Skeletal muscle satellite cell (primary cell): ENCODE results near the gene ANGPTL2.

ENCODE experiments used
- H3K27me3 ChIP-seq: 2 replicates; pipeline ENCODE4 v1.7.0; 2013; ENCODE audit warnings: low read length; ENCODE audit not compliant: control insufficient read depth, insufficient read depth
- H3K36me3 ChIP-seq: 2 replicates; pipeline ENCODE4 v1.7.0; 2013; ENCODE audit warnings: mild to moderate bottlenecking, control low read depth, low read length; ENCODE audit not compliant: insufficient read depth
- H3K4me1 ChIP-seq: 2 replicates; pipeline ENCODE4 v1.7.0; 2013; ENCODE audit warnings: low read length; ENCODE audit not compliant: control insufficient read depth, insufficient read depth
- H3K4me2 ChIP-seq: 2 replicates; pipeline ENCODE4 v1.7.0; 2013; ENCODE audit warnings: mild to moderate bottlenecking, low read length
- H3K4me3 ChIP-seq: 2 replicates; pipeline ENCODE4 v1.7.0; 2013; ENCODE audit warnings: low read length
- H3K9ac ChIP-seq: 2 replicates; pipeline ENCODE4 v1.7.0; 2013; ENCODE audit warnings: mild to moderate bottlenecking, low read depth, low read length, moderate library complexity
- H3K9me3 ChIP-seq: replicated peaks from 2 replicates; pipeline ENCODE4 v1.7.0; 2013; ENCODE audit warnings: mild to moderate bottlenecking, control low read depth, low read length

ANGPTL2 gene

GRCh38 chr9:127058645-127059021 is 63.8 kb downstream of the ANGPTL2 start:
- H3K36me3 ChIP-seq, result no peaks in the 10 kb centered on the region
- H3K4me1 ChIP-seq, result no peaks in the 10 kb centered on the region
- no peaks in the 10 kb centered on the region for H3K9me3 ChIP-seq
- no peak overlapping the region for H3K9ac ChIP-seq
- H3K27me3 ChIP-seq, result no peaks in the 10 kb centered on the region
- H3K4me2 ChIP-seq, result no peak overlapping the region
- no peak overlapping the region for H3K4me3 ChIP-seq

GRCh38 chr9:127058011-127058644 is 64.3 kb downstream of the ANGPTL2 start:
- H3K9me3 ChIP-seq, result no peaks in the 10 kb centered on the region
- no peaks in the 10 kb centered on the region for H3K27me3 ChIP-seq
- no peaks in the 10 kb centered on the region for H3K36me3 ChIP-seq
- no peak overlapping the region for H3K9ac ChIP-seq
- H3K4me1 ChIP-seq, result no peaks in the 10 kb centered on the region
- H3K4me3 ChIP-seq, result no peak overlapping the region
- H3K4me2 ChIP-seq, result no peak overlapping the region

- H3K27me3 ChIP-seq, result no peaks in the 10 kb centered on the region
- H3K9me3 ChIP-seq, result no peaks in the 10 kb centered on the region
- no peak overlapping the region for H3K4me2 ChIP-seq
- no peaks in the 10 kb centered on the region for H3K4me1 ChIP-seq
- H3K9ac ChIP-seq, result no peak overlapping the region
- H3K4me3 ChIP-seq, result no peak overlapping the region
- H3K36me3 ChIP-seq, result no peaks in the 10 kb centered on the region
Observed at GRCh38 chr9:127056446-127056845, 66.0 kb downstream of the ANGPTL2 start.

GRCh38 chr9:127055745-127056402 is 66.6 kb downstream of the ANGPTL2 start:
- no peak overlapping the region for H3K9ac ChIP-seq
- no peak overlapping the region for H3K4me2 ChIP-seq
- H3K4me3 ChIP-seq, result no peak overlapping the region
- no peaks in the 10 kb centered on the region for H3K4me1 ChIP-seq
- H3K36me3 ChIP-seq, result no peaks in the 10 kb centered on the region
- no peaks in the 10 kb centered on the region for H3K9me3 ChIP-seq
- H3K27me3 ChIP-seq, result no peaks in the 10 kb centered on the region

GRCh38 chr9:127053960-127054359 is 68.5 kb downstream of the ANGPTL2 start:
- no peaks in the 10 kb centered on the region for H3K36me3 ChIP-seq
- no peaks in the 10 kb centered on the region for H3K9me3 ChIP-seq
- no peak overlapping the region for H3K9ac ChIP-seq
- H3K4me2 ChIP-seq, result no peak overlapping the region
- H3K27me3 ChIP-seq, result no peaks in the 10 kb centered on the region
- H3K4me3 ChIP-seq, result no peak overlapping the region
- peaks cover 9% of the 10 kb centered on the region for H3K4me1 ChIP-seq

- H3K4me1 ChIP-seq, result peaks cover 16% of the 10 kb centered on the region
- no peak overlapping the region for H3K4me3 ChIP-seq
- no peak overlapping the region for H3K9ac ChIP-seq
- H3K4me2 ChIP-seq, result no peak overlapping the region
- H3K9me3 ChIP-seq, result no peaks in the 10 kb centered on the region
- H3K36me3 ChIP-seq, result no peaks in the 10 kb centered on the region
- no peaks in the 10 kb centered on the region for H3K27me3 ChIP-seq
Observed at GRCh38 chr9:127053057-127053821, 69.2 kb downstream of the ANGPTL2 start.

GRCh38 chr9:127051881-127052595 is 70.4 kb downstream of the ANGPTL2 start:
- Histone ChIP-seq H3K4me3 (no peak overlapping the region), H3K36me3 (no peaks in the 10 kb centered on the region)

GRCh38 chr9:127050591-127051001 is 71.8 kb downstream of the ANGPTL2 start:
- Histone ChIP-seq H3K4me1 (peaks cover 16% of the 10 kb centered on the region), H3K36me3 (no peaks in the 10 kb centered on the region), H3K27me3 (no peaks in the 10 kb centered on the region), H3K4me2 (no peak overlapping the region), H3K9ac (no peak overlapping the region), H3K4me3 (no peak overlapping the region), H3K9me3 (no peaks in the 10 kb centered on the region)

More at GRCh38 chr9:127051881-127052595, 70.4 kb downstream of the ANGPTL2 start:
- Histone ChIP-seq H3K27me3 (no peaks in the 10 kb centered on the region), H3K9ac (no peak overlapping the region), H3K9me3 (no peaks in the 10 kb centered on the region), H3K4me1 (peaks cover 16% of the 10 kb centered on the region), H3K4me2 (no peak overlapping the region)

- no peak overlapping the region for H3K9ac ChIP-seq
- no peak overlapping the region for H3K4me2 ChIP-seq
- H3K9me3 ChIP-seq, result no peaks in the 10 kb centered on the region
- no peaks in the 10 kb centered on the region for H3K36me3 ChIP-seq
- H3K4me1 ChIP-seq, result peaks cover 16% of the 10 kb centered on the region
- no peaks in the 10 kb centered on the region for H3K27me3 ChIP-seq
- no peak overlapping the region for H3K4me3 ChIP-seq
Observed at GRCh38 chr9:127050152-127050551, 72.3 kb downstream of the ANGPTL2 start.

GRCh38 chr9:127049581-127049980 is 72.9 kb downstream of the ANGPTL2 start:
- no peaks in the 10 kb centered on the region for H3K27me3 ChIP-seq
- H3K4me1 ChIP-seq, result peaks cover 16% of the 10 kb centered on the region
- H3K4me2 ChIP-seq, result no peak overlapping the region
- H3K9ac ChIP-seq, result no peak overlapping the region
- H3K9me3 ChIP-seq, result no peaks in the 10 kb centered on the region
- H3K4me3 ChIP-seq, result no peak overlapping the region
- H3K36me3 ChIP-seq, result no peaks in the 10 kb centered on the region

GRCh38 chr9:127049044-127049443 is 73.4 kb downstream of the ANGPTL2 start:
- Histone ChIP-seq H3K9ac (no peak overlapping the region), H3K27me3 (no peaks in the 10 kb centered on the region), H3K9me3 (no peaks in the 10 kb centered on the region), H3K4me3 (no peak overlapping the region), H3K4me2 (peak overlapping the region; percentile 57), H3K36me3 (no peaks in the 10 kb centered on the region), H3K4me1 (peaks cover 16% of the 10 kb centered on the region)
